Activated CD4-positive, alpha-beta T cell treated with anti-CD3 and anti-CD28 coated beads, Interleukin-2, amount 50 U/mL, for 24 hours (primary cell): ENCODE results near the gene ARSB.
"Not testable (repeated sequence)": the region's sequence is repeated elsewhere in the genome, so short reads cannot be mapped to it uniquely, and the experiment has no call there.

Source experiments
- DNase-seq, 2 donors: peaks; one replicate each; pipeline ENCODE4 v3.0.0-alpha.2; 2020; ENCODE audit warnings: low read depth in 1 of 2, low spot score in 1 of 2

Gene ARSB

DNA sequence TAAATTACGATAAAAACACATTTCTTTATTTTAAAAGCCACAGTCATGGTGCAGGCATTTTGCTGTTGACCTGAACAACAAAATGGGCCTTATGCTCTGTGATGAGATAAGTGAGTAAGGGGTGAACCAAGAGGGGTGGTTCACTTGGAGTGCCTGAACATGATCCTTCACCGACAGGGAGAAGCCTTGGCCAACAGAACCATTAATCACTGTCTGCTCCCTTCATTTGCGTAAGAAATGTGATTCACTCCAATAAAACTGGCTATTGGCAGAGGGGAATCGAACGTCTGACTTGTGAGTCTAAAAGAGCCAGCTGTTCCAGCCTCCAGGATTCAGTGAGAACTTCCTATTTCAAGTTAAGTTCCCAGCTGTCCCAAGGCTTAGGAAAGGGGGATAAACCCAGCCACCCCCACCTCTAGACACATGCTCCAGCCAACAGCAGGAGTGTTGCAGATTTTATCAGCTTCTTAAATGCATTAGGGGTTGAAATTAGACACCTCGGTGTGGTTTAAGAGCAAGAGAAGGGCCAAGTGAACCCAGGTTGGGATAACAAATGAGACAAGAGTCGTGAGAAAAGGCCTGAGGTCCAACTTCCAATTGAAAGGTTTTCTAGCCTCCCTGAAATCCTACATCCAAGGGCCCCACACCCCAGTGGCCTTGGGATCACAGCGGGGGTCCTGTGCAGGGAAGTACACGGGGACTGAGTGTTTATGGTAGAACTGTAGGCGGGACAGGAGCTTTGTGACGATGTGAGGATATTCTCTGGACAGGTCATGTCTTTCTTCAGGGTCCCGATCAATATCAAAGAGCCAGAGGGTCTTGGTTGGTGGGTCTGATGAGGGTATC, 205.1 kb downstream of the ARSB start:
- no peak for DNase-seq

DNA sequence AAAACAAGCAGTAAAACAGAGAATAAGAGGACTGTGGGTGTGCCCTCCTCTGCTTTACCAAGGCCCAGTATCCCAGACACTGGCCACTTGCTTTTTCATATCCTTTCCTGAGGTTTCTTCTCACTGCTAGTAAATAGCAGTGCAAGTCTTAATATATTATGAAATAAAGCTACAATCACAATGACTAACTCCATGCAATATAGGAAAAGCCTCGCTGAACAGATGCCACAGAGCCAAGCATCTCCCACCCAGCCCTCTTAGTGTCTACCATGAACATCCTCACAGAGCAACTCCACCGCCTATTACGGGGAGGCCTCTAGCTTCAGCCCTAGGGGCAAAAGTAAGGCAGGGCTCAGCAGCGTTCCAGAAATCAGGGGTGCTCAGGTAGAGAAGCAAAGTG, 205.8 kb downstream of the ARSB start:
- DNase-seq: no peak

DNA sequence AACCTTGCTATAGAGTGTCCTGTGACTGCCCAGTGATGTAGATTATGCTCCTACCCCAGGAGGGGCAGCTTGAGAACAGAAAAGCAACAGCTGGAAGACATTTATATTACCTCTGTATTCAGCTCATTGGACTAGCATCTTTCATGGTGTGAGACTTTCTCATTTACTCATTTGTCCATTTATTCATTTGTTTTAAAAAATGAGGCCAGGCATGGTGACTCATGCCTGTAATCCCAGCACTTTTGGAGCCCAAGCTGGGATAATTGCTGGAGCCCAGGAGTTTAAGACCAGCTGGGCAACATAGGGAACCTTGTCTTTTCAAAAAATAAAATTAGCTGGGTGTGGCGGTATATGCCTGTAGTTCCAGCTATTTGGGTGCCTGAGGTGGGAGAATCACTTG, 206.6 kb downstream of the ARSB start:
- no peak for DNase-seq

DNA sequence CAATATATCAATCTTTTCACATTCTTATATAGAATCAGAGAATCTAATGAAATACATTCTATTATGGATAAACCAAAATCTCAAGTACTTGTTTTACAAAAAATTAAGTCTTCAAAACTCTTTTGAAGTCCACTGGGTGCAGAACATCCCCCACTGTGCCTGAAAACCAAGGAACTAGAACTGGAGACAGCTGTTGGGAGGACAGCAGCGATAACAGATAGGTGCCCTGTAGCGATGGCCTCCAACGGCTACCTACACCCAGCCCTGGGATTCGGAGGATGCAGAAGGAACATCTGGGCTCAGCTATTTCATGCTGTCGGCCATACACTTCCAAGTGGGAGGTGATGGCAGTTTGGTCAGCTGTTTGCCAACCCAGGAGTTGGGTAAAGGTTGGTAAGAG, 207.2 kb downstream of the ARSB start:
- no peak for DNase-seq

- no peak for DNase-seq
These were observed 208.5 kb downstream of the ARSB start for GRCh38 chr5:78776637-78777036.

DNA sequence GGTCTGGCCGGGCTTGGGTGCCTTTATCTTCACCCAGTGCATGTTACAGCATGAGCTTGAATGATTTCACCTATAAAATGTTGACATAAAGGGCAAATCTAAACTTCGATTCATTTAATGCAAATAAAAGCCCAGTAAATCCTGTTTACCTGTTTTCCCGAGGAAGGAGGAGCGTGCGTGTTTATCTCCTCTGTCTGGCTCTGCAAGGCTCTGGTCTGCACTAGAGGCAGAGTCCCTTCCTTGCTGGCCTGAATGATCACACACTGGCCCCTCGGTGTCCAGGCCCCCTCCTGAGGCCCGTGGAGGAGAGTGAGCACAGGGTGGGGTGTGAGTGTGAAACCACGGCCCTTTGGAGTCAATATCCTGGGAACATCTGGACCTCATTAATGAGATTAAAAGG, 211.5 kb downstream of the ARSB start:
- no peak for DNase-seq

GRCh38 chr5:78771260-78772205, 213.6 kb downstream of the ARSB start:
- no peak for DNase-seq

DNA sequence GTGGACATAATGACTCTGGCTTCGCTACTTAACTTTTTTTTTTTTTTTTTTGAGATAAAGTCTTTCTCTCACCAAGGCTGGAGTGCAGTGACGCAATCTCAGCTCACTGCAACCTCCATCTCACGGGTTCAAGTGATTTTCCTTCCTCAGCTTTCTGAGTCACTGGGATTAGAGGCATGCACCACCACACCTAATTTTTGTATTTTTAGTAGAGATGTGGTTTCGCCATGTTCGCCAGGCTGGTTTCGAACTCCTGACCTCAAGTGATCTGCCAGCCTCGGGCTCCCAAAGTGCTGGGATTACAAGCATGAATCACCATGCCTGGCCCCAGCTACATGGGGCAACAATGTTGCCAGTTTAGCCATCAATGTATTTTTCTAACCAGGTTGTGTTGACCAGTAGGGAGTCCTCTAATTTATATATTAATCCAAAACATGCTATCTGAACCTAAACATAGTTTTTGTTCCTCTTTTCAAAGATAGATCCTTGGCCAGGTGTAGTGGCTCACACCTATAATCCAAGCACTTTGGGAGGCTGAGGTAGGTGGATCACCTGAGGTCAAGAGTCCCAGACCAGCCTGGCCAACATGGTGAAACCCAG, 216.2 kb downstream of the ARSB start:
- no peak for DNase-seq

- no peak for DNase-seq
These were observed 218.7 kb downstream of the ARSB start for GRCh38 chr5:78766412-78766762.

DNA sequence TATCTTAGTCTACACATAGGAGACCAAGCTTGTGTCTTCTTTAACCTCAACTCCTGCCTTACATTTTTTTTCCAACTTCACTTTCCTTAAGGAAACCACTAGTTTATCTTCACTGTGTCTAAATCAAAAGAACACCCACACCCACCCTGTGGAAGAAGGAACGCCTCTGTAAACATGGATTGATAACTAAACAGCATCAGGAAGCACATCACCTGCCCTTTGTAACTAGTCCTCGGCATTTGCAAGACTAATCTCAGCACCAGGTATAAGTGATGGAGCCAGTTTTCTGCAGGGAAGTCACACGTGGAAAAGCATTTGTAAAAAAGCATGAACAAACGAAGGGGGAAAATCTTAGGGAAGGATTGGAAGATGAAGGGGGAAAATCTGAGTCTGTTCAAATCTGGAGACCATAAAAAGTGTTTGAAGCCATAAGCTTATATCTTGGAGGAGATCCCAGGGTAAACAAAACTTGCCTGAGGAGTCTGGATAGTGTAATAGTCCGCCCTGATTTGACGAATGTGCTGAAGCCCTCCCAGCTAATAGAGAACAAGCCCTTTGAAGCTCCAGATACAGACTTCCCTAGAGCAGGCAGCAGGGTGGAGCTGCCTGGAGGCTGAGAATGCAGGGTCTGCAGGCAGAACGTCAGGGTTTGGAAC, 219.2 kb downstream of the ARSB start:
- no peak for DNase-seq

DNA sequence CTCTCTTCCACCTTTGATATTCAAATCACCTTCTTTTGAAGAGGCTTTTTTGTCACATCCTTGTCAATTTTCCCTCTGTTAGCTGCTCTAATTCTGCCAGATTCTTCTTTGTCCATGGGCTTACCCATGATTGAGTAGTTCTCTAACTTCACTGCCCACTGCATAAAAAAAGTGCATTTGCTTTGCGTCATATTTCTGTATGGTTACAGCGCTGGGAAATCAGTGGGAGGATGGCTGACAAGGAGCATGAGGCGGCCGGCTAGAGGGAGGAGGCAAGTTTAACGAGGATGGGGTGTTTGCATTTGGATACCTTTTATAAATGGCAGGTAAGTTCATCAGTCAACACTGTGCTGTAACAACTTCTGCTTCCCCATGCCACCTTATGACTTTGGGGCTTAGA, 220.0 kb downstream of the ARSB start:
- no peak for DNase-seq

DNA sequence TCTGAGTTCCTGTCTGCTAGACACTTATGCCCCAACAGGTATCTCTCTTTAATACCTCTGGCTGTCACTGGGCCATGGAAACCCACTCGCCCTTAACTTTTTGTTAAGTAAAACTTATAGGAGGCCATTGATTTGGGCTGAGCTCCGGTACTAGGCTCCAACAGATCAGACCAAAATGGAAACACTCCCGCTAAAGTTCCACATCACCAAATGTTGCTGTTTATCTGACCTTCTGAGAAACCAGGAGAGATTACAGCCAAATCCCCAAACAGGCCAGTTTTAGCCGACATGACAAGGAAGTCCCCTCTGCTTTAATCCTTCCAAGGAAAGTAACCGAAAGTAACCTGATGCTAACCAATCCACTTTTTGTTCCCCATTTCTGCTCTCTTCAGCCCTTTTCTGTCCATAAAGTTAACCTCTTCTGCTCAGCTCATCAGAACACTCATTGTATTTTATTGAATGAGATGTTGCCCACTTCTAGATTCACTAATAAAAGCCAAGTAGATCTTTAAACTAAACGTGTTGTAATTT, 221.4 kb downstream of the ARSB start:
- DNase-seq: no peak

DNA sequence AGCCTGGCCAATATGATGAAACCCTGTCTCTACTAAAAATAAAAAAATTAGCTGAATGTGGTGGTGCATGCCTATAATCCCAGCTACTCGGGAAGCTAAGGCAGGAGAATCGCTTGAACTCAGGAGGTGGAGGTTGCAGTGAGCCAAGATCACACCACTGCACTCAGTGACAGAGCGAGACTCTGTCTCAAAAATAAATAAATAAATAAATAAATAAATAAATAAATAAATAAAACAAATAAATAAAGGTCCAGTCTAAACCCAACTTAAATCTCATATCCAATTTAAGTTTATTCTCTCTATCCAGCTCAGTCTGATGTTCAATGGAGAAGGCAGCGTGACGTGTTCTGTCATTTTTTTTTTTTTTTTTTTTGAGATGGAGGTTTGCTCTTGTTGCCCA, 222.4 kb downstream of the ARSB start:
- not testable (repeated sequence) for DNase-seq

DNA sequence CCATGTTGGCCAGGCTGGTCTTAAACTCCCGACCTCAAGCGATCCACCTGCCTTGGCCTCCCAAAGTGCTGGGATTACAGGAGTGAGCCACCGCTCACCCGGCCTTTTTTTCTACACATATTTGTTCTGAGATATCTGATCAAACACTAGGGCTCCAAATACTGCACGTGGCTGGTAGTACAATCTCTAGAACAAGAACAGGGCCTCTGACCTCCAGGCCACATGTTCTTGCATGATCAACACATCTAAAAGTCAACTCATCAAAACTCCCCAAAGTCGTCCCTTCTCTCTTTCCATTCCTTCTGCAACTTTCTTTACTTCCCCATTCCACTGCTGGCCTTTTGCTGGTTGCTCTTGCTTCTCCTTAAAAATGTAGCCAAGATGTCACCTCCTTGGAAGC, 223.3 kb downstream of the ARSB start:
- DNase-seq: no peak

GRCh38 chr5:78760770-78761169, 224.3 kb downstream of the ARSB start:
- no peak for DNase-seq

GRCh38 chr5:78760366-78760765, 224.7 kb downstream of the ARSB start:
- DNase-seq: no peak

DNA sequence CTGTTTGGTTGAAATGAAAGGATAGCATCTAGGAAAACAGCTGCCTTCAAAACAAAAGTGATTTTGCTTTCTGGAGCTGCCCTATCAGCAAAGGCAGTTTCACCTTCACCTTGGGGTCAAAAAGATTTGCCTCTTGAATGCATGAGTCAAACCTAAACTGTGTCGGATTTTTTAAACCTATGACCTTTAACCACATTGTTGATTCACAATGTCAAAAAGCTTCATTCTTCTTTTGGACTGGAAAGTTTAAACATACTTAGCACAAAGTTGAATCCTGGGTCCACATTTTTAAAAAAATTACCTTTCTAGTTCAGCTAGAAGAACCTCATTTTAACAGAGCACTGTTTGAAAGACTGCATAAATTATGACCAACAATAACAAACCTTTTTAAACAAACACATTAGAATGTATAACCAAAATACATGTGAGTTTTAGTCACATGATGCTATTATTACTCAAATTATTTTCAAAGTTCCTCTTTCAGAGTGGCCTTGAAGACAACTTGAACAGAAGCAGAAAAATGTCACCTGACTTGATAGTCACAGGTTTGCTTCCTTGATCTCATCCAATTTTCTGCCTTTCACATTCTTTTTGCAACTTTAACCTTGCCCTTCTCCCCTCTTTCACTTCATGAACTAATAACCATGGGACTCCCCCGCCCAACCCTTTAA, 226.8 kb downstream of the ARSB start:
- no peak for DNase-seq

DNA sequence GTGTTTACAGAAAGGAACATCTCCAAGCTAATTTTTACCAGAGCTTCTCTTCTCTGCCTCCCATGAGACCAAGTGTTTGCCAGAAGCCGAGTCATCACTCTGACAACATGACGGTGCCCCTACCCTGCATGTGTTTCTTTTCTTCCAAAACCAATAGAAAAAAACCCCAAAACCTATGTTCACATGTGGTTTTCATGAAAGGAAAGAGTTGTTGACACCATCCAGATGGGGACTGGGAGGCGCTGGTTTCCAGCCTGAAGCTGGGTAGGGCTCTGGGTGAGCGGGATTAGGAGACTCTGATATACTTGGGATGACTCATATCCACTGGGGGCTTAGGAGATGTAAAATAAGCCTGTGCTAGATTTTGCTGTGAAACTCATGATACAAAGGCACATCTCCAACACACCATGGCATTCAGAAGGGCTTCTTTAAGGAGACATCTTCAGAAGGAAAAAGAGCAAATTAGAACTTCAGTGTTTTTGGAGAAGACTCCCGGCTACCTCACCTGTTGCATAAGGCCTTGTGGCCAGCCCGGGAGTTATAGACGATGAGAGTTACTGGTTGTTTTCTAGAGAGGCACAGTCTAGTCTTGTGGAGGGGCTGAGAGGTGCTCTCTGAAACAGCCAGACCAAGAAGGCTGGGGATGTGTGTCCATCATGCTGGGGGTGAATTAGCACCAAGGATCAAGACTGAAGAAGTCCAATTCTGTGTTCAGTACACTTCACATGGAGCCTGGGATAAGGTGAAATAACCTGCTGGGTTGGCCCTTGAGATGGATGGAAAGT, 227.6 kb downstream of the ARSB start:
- DNase-seq: no peak

GRCh38 chr5:78756858-78757257, 228.3 kb downstream of the ARSB start:
- DNase-seq: no peak
